Body of pancreas (tissue), 4 donors: ENCODE measurements around the gene CREG2. TPM values are rescaled to one million over a fixed set of nuclear protein-coding genes. Genes with fewer than 3 reads are reported as not detected.

Experiments
- ATAC-seq: fragments of 150-250 bp; one replicate; pipeline ENCODE4 v1.9.1; 2016
- DNase-seq, 4 donors: peaks; one replicate each; pipeline ENCODE4 v3.0.0-alpha.2; 2019
- H3K27ac ChIP-seq, 4 donors: fragments of 200-600 bp; sonication (generic); 1 replicate in 3 of 4; 2 replicates in 1 of 4; pipeline versions ENCODE4 v1.5.1 to v1.6.1; 2016 to 2019; ENCODE audit warnings: mild to moderate bottlenecking in 1 of 4, mixed read lengths in 1 of 4, moderate library complexity in 1 of 4
- H3K27me3 ChIP-seq, 2 donors: fragments of 200-600 bp; sonication (generic); one replicate each; pipeline ENCODE4 v1.6.0; 2016; ENCODE audit warnings: mild to moderate bottlenecking in 1 of 2
- H3K36me3 ChIP-seq, 2 donors: fragments of 200-600 bp; sonication (generic); replicated peaks in 1 of 2; 2 replicates each; pipeline ENCODE4 v1.5.1; 2016; ENCODE audit warnings: low read depth in 2 of 2; ENCODE audit not compliant: insufficient read depth in 1 of 2
- H3K4me1 ChIP-seq: fragments of 200-600 bp; sonication (generic); one replicate; pipeline ENCODE4 v1.6.0; 2016
- H3K4me3 ChIP-seq, 2 donors: fragments of 200-600 bp; sonication (generic); 1 replicate in 1 of 2; 2 replicates in 1 of 2; pipeline ENCODE4 v1.5.1; 2016 to 2019
- H3K9me3 ChIP-seq, 3 donors: fragments of 200-600 bp; sonication (generic); 1 replicate in 2 of 3; 2 replicates in 1 of 3; pipeline ENCODE4 v1.5.1; 2016
- POLR2A ChIP-seq, 3 donors: fragments of 450-650 bp; IDR thresholded peaks; one replicate each; pipeline ENCODE4 v1.6.1; 2016; ENCODE audit warnings: antibody characterized with exemption in 3 of 3, mild to moderate bottlenecking in 2 of 3
- WGBS, 2 donors: methylation state at CpG; one replicate each; pipeline ENCODE4 v1.1.5; 2017; 5-methylcytosine and 5-hydroxymethylcytosine counted together
- intact Hi-C: fragments of 100-400 bp; cut with DNase I; formaldehyde crosslinking; loops from one replicate; pipeline ENCODE4 v1.15.1; 2023
- microRNA-seq, 2 donors: library from miRNA; unstranded; fragments of <30 nt; microRNA quantifications; one replicate each; pipeline ENCODE4, GENCODE V29; 2016; ENCODE audit warnings: borderline number of aligned reads in 2 of 2, borderline replicate concordance in 2 of 2
- small RNA-seq: library from RNA; depleted of rRNA; stranded (forward); fragments of <200 nt; gene quantifications from one replicate; pipeline ENCODE3, GENCODE V24; 2016
- total RNA-seq, 2 donors: library from RNA; depleted of rRNA; stranded (reverse); fragments of >200 nt; gene quantifications; one replicate each; pipeline ENCODE4 v1.1.0, GENCODE V29; 2016
- TF ChIP-seq, protein P1 (sequence below), 7 experiments: fragments of 450-650 bp in 4 of 7; fragments of 200-600 bp in 3 of 7; sonication (generic) in 3 of 7; IDR thresholded peaks; one replicate each; pipeline ENCODE4 v1.5.1; 2016 to 2019; ENCODE audit warnings: antibody characterized with exemption in 7 of 7

CREG2 gene
- total RNA-seq, 2 donors from 2014 or later, result not detected

DNA sequence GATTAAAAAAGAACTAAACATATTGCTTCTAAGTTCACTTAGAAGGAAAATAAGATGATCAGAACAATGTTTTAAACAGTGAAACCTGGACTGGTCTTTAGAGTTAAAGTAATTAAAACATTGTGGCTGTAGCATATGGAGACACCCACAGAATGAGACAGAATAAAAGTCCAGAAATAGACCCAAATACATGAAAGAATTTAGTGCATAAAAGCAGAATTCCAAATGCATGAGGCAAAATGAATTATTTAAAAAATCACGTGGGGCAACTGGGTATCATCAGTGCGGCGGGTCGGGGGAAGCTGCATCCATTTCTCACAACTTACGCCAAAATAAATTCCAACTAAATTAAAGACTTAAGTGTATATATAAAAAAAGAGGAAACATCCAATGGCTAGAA is 90.9 kb downstream of the CREG2 start:
- H3K4me3 ChIP-seq, result no peak overlapping the region
- peaks cover 0 to 6% of the 10 kb centered on the region in 2 donors for H3K36me3 ChIP-seq
- no peak for DNase-seq
- no peaks in the 10 kb centered on the region for H3K9me3 ChIP-seq
- no peak for TF ChIP-seq POLR2A (IDR thresholded peaks at IDR 0.05)
- TF ChIP-seq, protein P1, sequence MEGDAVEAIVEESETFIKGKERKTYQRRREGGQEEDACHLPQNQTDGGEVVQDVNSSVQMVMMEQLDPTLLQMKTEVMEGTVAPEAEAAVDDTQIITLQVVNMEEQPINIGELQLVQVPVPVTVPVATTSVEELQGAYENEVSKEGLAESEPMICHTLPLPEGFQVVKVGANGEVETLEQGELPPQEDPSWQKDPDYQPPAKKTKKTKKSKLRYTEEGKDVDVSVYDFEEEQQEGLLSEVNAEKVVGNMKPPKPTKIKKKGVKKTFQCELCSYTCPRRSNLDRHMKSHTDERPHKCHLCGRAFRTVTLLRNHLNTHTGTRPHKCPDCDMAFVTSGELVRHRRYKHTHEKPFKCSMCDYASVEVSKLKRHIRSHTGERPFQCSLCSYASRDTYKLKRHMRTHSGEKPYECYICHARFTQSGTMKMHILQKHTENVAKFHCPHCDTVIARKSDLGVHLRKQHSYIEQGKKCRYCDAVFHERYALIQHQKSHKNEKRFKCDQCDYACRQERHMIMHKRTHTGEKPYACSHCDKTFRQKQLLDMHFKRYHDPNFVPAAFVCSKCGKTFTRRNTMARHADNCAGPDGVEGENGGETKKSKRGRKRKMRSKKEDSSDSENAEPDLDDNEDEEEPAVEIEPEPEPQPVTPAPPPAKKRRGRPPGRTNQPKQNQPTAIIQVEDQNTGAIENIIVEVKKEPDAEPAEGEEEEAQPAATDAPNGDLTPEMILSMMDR (IDR thresholded peaks at IDR 0.05), result no peak
- peaks cover 28% of the 10 kb centered on the region for H3K4me1 ChIP-seq
- H3K27me3 ChIP-seq, result no peaks in the 10 kb centered on the region
- ATAC-seq, result no peak
- intact Hi-C loops, result no loop called here
- 91 to 98% methylated on average over 5 of the region's 5 CpGs for WGBS, 2 donors
- no peak overlapping the region for H3K27ac ChIP-seq

- no peak overlapping the region for H3K27ac ChIP-seq
- WGBS, 2 donors, result 62 to 66% methylated on average over 2 of the region's 2 CpGs
- H3K9me3 ChIP-seq, result no peaks in the 10 kb centered on the region
- H3K4me3 ChIP-seq, result no peak overlapping the region
- TF ChIP-seq, protein P1 (IDR thresholded peaks at IDR 0.05), result no peak
- TF ChIP-seq POLR2A (IDR thresholded peaks at IDR 0.05), result no peak
- intact Hi-C loops, result no loop called here
- no peak for ATAC-seq
- H3K36me3 ChIP-seq, result peaks cover 0 to 6% of the 10 kb centered on the region in 2 donors
- no peaks in the 10 kb centered on the region for H3K27me3 ChIP-seq
- peaks cover 23% of the 10 kb centered on the region for H3K4me1 ChIP-seq
- no peak for DNase-seq
These were observed 91.4 kb downstream of the CREG2 start for GRCh38 chr2:101295895-101296294.

Small RNAs within 50 kb of the gene (microRNA-seq; reads per million reads assigned to microRNA genes)
- 1.3 to 3.3 reads per million in 2 donors for gene MIR5696

Small RNAs within 50 kb of the gene (small RNA-seq; reads per million reads assigned to genes)
- gene MIR5696, result not detected

Other genes starting within 250 kb of the CREG2 start
- gene TBC1D8, start 236.1 kb downstream of the CREG2 start, total RNA-seq, result 100 to 1,000 TPM in 1 of 2 donors, 10 to 100 TPM in 1; 63.8 to 111 TPM
- gene CNOT11, start 134.6 kb downstream of the CREG2 start, total RNA-seq, result 10 to 100 TPM; 10.2 to 34.5 TPM
- 10 to 100 TPM; 38.6 to 47.7 TPM for gene RNF149, start 78.8 kb downstream of the CREG2 start, total RNA-seq
- gene RFX8, start 87.6 kb upstream of the CREG2 start, total RNA-seq, result not detected